HEK293T (cell line): Measurements from ENCODE around the gene ADH7.

Source experiments
- CTCF ChIA-PET: fragments of 350-600 bp; formaldehyde crosslinking; extraction: SDS; loops from one replicate; lab custom pipeline; 2021; ENCODE audit warnings: antibody characterized with exemption, inconsistent platforms; lab: Yijun Ruan, JAX
- POLR2A ChIA-PET: fragments of 350-600 bp; formaldehyde crosslinking; extraction: SDS; loops from one replicate; lab custom pipeline; 2020; ENCODE audit warnings: antibody characterized with exemption, inconsistent platforms; lab: Yijun Ruan, JAX
- DNase-seq: peaks from one replicate; pipeline ENCODE4 v3.0.0; 2012; ENCODE audit warnings: mixed read lengths; ENCODE audit errors: extremely low spot score
- ARNT ChIP-seq: fragments of 450-650 bp; IDR thresholded peaks from 2 replicates; pipeline ENCODE4 v1.6.1; 2017; ENCODE audit warnings: mild to moderate bottlenecking
- BHLHE40 ChIP-seq: fragments of 450-650 bp; IDR thresholded peaks from 2 replicates; pipeline ENCODE4 v1.6.1; 2016; ENCODE audit warnings: mild to moderate bottlenecking, moderate library complexity, borderline replicate concordance
- CTBP1 ChIP-seq: fragments of 450-650 bp; IDR thresholded peaks from 2 replicates; pipeline ENCODE4 v1.6.1; 2016; ENCODE audit warnings: borderline replicate concordance
- ELF4 ChIP-seq: fragments of 450-650 bp; IDR thresholded peaks from 2 replicates; pipeline ENCODE4 v1.6.1; 2017; ENCODE audit warnings: antibody characterized with exemption
- FOXA1 ChIP-seq: fragments of 450-650 bp; IDR thresholded peaks from 2 replicates; pipeline ENCODE4 v1.6.1; 2016; ENCODE audit warnings: mild to moderate bottlenecking
- FOXK2 ChIP-seq: fragments of 450-650 bp; IDR thresholded peaks from 2 replicates; pipeline ENCODE4 v1.6.1; 2016; ENCODE audit warnings: mild to moderate bottlenecking
- FOXM1 ChIP-seq: fragments of 450-650 bp; IDR thresholded peaks from 2 replicates; pipeline ENCODE4 v1.6.1; 2017; ENCODE audit warnings: mild to moderate bottlenecking, borderline replicate concordance
- HDGF ChIP-seq: fragments of 450-650 bp; IDR thresholded peaks from 2 replicates; pipeline ENCODE4 v1.6.1; 2017; ENCODE audit warnings: antibody characterized with exemption, borderline replicate concordance
- L3MBTL2 ChIP-seq: fragments of 450-650 bp; conservative IDR thresholded peaks from 2 replicates; pipeline ENCODE4 v1.6.1; 2016; ENCODE audit warnings: mild to moderate bottlenecking
- LEF1 ChIP-seq: fragments of 450-650 bp; IDR thresholded peaks from 2 replicates; pipeline ENCODE4 v1.6.1; 2017; ENCODE audit warnings: mild to moderate bottlenecking, borderline replicate concordance
- NFRKB ChIP-seq: fragments of 450-650 bp; IDR thresholded peaks from 2 replicates; pipeline ENCODE4 v1.6.1; 2016; ENCODE audit warnings: mild to moderate bottlenecking, moderate library complexity
- PKNOX1 ChIP-seq: fragments of 450-650 bp; IDR thresholded peaks from 2 replicates; pipeline ENCODE4 v1.6.1; 2016
- SP1 ChIP-seq: fragments of 450-650 bp; IDR thresholded peaks from 2 replicates; pipeline ENCODE4 v1.6.1; 2017
- SUZ12 ChIP-seq: fragments of 450-650 bp; IDR thresholded peaks from 2 replicates; pipeline ENCODE4 v1.6.1; 2016; ENCODE audit warnings: mild to moderate bottlenecking
- TARDBP ChIP-seq: fragments of 450-650 bp; IDR thresholded peaks from 2 replicates; pipeline ENCODE4 v1.6.1; 2016
- ZNF384 ChIP-seq: fragments of 450-650 bp; IDR thresholded peaks from 2 replicates; pipeline ENCODE4 v1.6.1; 2016

The ADH7 gene

GRCh38 chr4:99457676-99458075 is 22.5 kb upstream of the ADH7 start:
- no peak for DNase-seq
- TF ChIP-seq HDGF (no peak), FOXA1 (no peak), FOXK2 (no peak), L3MBTL2 (no peak), CTBP1 (no peak), ARNT (no peak), ZNF384 (no peak), FOXM1 (no peak), TARDBP (no peak), LEF1 (no peak), PKNOX1 (no peak)
- POLR2A ChIA-PET, result no interaction called here
- CTCF ChIA-PET, result no interaction called here

- ChIA-PET CTCF (no interaction called here), POLR2A (no interaction called here)
- DNase-seq, result no peak
- TF ChIP-seq HDGF, result no peak
- TF ChIP-seq CTBP1, result no peak
- TF ChIP-seq L3MBTL2, result no peak
- no peak for TF ChIP-seq ZNF384
- TF ChIP-seq SUZ12, result no peak
- no peak for TF ChIP-seq FOXM1
- TF ChIP-seq BHLHE40, result no peak
- no peak for TF ChIP-seq ELF4
Measured at GRCh38 chr4:99457270-99457669, 22.1 kb upstream of the ADH7 start.

- ChIA-PET POLR2A (no interaction called here), CTCF (no interaction called here)
- no peak for DNase-seq
- TF ChIP-seq TARDBP (no peak), CTBP1 (no peak), L3MBTL2 (no peak), PKNOX1 (no peak), HDGF (no peak), NFRKB (no peak), FOXM1 (no peak), SP1 (no peak), LEF1 (no peak), SUZ12 (no peak), ELF4 (no peak), ARNT (no peak)
Measured at GRCh38 chr4:99447513-99447912, 12.4 kb upstream of the ADH7 start.

GRCh38 chr4:99447079-99447478 is 11.9 kb upstream of the ADH7 start:
- no peak for DNase-seq
- ChIA-PET POLR2A (no interaction called here), CTCF (no interaction called here)
- TF ChIP-seq FOXA1 (no peak), SUZ12 (no peak), BHLHE40 (no peak), FOXK2 (no peak), CTBP1 (no peak), LEF1 (no peak), PKNOX1 (no peak), L3MBTL2 (no peak), NFRKB (no peak)

GRCh38 chr4:99438405-99438780 is 3.3 kb upstream of the ADH7 start:
- CTCF ChIA-PET, result no interaction called here
- no peak for DNase-seq
- no peak for TF ChIP-seq LEF1
- no peak for TF ChIP-seq NFRKB
- TF ChIP-seq TARDBP, result no peak
- TF ChIP-seq ZNF384, result no peak
- no peak for TF ChIP-seq ARNT
- no peak for TF ChIP-seq CTBP1
- no peak for TF ChIP-seq PKNOX1
- TF ChIP-seq BHLHE40, result no peak
- no peak for TF ChIP-seq FOXK2
- no peak for TF ChIP-seq FOXA1
- no peak for TF ChIP-seq SP1
- TF ChIP-seq L3MBTL2, result no peak
- TF ChIP-seq FOXM1, result no peak
- no peak for TF ChIP-seq HDGF
- no peak for TF ChIP-seq SUZ12
- POLR2A ChIA-PET, result no interaction called here

GRCh38 chr4:99437723-99438404 is 2.7 kb upstream of the ADH7 start:
- CTCF ChIA-PET, result no interaction called here
- no peak for DNase-seq
- TF ChIP-seq ARNT (no peak), HDGF (no peak), FOXA1 (no peak), CTBP1 (no peak)
- POLR2A ChIA-PET, result no interaction called here
